Posterior vena cava (tissue), 2 donors: ENCODE results near the gene APCDD1L. TPM values are rescaled to one million over a fixed set of nuclear protein-coding genes. Genes with fewer than 3 reads are reported as not detected.
"Not testable (repeated sequence)": the region's sequence is repeated elsewhere in the genome, so short reads cannot be mapped to it uniquely, and the experiment has no call there.

Experiments
- DNase-seq: peaks from one replicate; pipeline ENCODE4 v3.0.0-alpha.2; 2020; ENCODE audit warnings: low spot score
- intact Hi-C, 2 donors: fragments of 100-400 bp; cut with DNase I; formaldehyde crosslinking; loops; one replicate each; pipeline versions ENCODE4 v1.14.1 to v1.14.2; 2022 to 2023
- total RNA-seq, 2 donors: library from RNA; stranded (reverse); fragmentation: NEBNext Ultra II Directional; extraction: Animal tissue kit (Norgen Biotek cat#: 25700); gene quantifications; one replicate each; pipeline ENCODE4 v1.2.1, GENCODE V29; 2021
- donor health status: DM: yes; HTN: yes; CAD: no.
- donor health status: DM: yes; HTN: yes; CAD: no.

APCDD1L gene
- total RNA-seq, 2 donors from 2014 or later: 0.88 to 1.5 TPM

- intact Hi-C loops: no loop called here
- no peak for DNase-seq
Observed at GRCh38 chr20:58521763-58522162, 6.6 kb upstream of the APCDD1L start.

DNA sequence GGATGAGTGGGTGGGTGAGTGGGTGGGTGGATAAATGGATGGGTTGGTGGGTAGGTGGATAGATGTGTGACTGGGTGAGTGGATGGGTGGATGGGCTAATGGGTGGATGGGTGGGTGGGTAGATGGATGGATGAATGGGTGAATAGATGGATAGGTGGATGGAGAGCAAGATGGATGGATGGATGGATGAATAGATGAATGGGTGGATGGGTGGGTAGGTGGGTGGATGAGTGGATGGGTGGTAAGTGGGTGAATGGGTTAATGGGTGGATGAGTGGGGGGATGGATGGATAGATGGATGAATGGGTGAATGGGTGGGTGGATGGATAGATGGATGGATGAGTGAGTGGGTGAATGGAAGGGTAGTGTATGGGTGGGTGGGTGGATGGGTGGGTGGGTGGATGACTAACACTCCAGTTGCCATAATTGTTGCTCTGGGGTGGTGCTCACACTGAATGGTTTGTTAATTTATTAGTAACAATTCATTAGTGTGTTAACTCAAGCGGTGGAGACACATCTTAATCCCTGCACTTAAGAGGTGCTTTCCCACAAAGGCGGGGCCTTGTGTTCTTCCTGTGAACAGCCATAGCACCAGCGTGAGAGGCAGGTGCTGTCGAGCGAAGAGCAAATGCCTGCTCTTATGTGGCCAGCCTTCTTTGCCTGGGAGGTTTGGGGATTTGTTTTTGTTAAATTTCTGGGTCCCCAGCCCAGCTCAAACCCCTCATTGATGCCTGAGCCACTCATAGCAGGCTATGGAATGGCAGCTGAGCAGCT, 4.9 kb upstream of the APCDD1L start:
- no peak for DNase-seq
- intact Hi-C loops: loop anchor here in 1 of 2 donors (10.0 kb wide), 1 partner anchor 55 kb away; no protein-coding TSS in a partner anchor

- DNase-seq: no peak
- intact Hi-C loops: loop anchor here in 1 of 2 donors (10.0 kb wide), 1 partner anchor 56 kb away; no protein-coding TSS in a partner anchor
Observed at GRCh38 chr20:58518896-58519593, 3.8 kb upstream of the APCDD1L start.

DNA sequence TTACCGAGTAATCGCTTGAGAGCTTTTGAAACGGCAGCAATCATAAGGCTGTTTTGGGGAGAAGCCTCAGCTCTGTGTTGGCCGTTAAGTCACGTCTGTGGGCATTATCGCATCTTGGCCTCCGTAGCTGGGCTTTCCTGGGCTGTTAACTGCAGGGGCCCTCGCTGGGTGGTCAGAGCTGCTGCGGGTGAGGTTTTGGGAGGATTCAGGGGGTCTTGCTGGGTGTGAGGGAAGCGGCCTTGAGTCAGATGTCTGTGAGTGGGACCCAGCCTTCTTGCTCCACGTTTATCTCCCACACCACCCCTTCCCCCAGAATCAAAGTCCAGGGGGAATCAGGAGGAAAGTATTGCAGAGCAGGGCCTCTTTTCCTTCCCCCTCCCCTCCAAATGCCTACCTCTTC, 3.2 kb upstream of the APCDD1L start:
- intact Hi-C loops: loop anchor here in 1 of 2 donors (10.0 kb wide), 1 partner anchor 56 kb away; no protein-coding TSS in a partner anchor
- no peak for DNase-seq

- intact Hi-C loops: loop anchor here in 1 of 2 donors (10.0 kb wide), 1 partner anchor 60 kb away; no protein-coding TSS in a partner anchor
- no peak for DNase-seq
Observed at GRCh38 chr20:58514321-58515232, 622 bp downstream of the APCDD1L start.

DNA sequence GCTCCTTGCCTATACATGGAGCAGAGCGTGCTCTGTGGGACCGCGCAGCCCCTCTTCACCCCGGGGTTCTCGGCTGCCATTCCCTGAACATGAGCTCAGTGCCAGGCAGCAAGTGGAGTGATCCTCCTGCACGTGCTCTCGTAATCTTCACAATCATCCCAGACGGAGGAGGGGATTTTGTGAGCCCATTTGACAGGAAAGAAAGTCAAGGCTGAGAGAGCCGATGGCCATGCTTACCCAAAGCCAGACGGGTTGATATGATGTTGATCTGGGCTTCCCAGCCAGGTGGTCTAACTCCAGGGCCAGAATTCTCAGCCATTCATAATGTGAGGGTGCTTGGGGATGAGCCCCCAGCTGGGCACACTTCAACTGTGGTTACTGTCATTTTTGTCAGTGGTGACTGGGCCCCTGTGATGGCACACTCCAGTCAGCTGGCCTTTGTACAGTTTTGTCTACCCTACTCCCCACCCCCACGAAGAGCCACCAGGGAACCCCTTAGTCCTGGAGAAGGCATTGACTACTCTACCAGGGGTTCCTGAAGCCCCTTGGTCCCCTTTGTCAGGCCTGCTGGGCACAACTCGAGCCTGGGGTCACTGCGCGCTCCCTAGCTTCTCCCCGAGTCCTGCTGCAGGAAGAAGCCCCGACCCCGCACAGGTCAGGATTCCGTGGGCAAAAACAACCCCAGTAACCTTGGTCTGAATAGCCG, 1.5 kb downstream of the APCDD1L start:
- DNase-seq: no peak
- intact Hi-C loops: loop anchor here in 1 of 2 donors (10.0 kb wide), 1 partner anchor 61 kb away; no protein-coding TSS in a partner anchor

DNA sequence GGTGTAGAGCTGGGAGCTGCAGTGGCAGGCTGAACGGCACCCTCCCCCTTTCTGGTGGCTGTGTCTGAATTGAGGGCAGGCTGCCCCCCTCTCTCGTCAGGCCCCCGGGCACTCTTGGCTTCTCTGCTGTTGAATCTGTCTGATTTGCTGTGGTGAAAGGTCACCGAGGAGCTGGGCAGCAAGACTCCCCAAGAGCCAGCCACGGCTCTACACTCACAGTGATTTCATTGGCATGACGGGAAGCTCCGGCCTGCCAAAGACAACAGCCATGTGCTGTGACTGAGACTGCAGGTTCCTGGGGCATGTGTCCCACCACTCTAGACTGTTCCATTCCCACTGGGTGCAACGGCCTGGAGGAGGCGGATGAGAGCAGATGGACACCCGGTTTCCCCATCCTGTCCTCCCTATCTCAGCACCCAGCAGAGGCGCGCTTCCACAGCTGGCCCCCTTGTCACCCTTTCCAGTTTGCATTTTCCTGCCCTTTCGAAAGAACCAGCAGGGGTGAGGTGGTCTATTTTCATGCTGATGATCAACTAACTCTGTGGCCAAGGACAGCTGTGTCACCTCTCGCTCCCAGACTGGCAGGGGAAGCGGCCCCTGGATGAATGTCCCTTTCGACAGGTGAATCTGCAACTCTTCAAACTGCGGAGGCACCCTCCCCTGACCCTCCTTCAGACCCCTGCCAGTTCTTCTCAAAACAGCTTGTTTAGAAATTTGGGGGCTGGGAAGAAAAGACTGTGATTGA, 2.2 kb downstream of the APCDD1L start:
- no peak for DNase-seq
- intact Hi-C loops: loop anchor here in 1 of 2 donors (10.0 kb wide), 1 partner anchor 62 kb away; no protein-coding TSS in a partner anchor

GRCh38 chr20:58511861-58512260, 3.3 kb downstream of the APCDD1L start:
- no peak for DNase-seq
- intact Hi-C loops: loop anchor here in 1 of 2 donors (10.0 kb wide), 1 partner anchor 63 kb away; no protein-coding TSS in a partner anchor

- DNase-seq: no peak
- intact Hi-C loops: loop anchor here in 1 of 2 donors (10.0 kb wide), 1 partner anchor 63 kb away; no protein-coding TSS in a partner anchor
Observed at GRCh38 chr20:58511364-58511763, 3.8 kb downstream of the APCDD1L start.

DNA sequence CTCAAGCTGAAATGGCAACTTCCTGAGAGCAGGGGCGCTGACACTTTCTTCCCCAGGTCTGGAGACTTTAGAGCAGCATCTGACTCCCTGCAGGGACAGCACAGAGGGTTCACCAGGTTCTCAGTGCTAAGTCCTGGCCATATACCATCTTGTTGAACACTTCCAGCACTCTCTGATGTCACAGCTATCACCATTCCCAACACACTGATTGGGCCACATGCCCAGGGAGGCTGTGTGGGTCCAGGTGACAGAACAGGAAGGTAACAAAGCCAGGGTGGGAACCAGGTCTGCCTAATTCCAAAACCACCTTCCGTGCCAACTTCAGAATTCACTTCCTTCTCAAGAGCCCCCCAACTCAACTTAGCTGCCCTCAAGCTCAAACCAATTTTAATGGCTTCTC, 4.3 kb downstream of the APCDD1L start:
- intact Hi-C loops: loop anchor here in 1 of 2 donors (10.0 kb wide), 1 partner anchor 64 kb away; no protein-coding TSS in a partner anchor
- DNase-seq: no peak

GRCh38 chr20:58508762-58509395, 6.3 kb downstream of the APCDD1L start:
- intact Hi-C loops: no loop called here
- DNase-seq: no peak

GRCh38 chr20:58506999-58507398, 8.2 kb downstream of the APCDD1L start:
- intact Hi-C loops: loop anchor here in 1 of 2 donors (1.0 kb wide), 1 partner anchor 27 kb away; no protein-coding TSS in a partner anchor
- not testable (repeated sequence) for DNase-seq

GRCh38 chr20:58504566-58504965, 10.6 kb downstream of the APCDD1L start:
- DNase-seq: no peak
- intact Hi-C loops: no loop called here

GRCh38 chr20:58503668-58504067, 11.5 kb downstream of the APCDD1L start:
- intact Hi-C loops: no loop called here
- no peak for DNase-seq

DNA sequence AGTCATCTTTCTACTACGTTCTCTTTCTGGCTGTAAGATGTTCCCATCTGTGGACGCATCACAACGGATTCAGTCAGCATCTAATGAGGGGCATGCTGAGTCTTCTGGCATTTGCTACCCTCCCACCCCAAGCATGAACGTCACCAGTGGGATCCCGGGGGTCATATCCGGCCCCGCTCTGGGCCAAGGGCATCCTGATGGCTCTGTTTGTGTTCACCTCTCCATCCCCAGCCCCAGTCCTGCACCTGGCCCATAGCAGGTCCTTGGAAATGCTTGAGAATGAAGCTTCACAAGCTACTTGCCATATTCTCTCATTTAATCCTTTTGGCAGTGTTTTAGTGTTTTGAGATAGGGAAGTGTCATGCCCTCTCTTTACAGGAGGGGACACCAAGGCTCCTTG, 14.9 kb downstream of the APCDD1L start:
- intact Hi-C loops: loop anchor here in 1 of 2 donors (1.0 kb wide), 1 partner anchor 31 kb away; no protein-coding TSS in a partner anchor
- peak; percentile 60 for DNase-seq

- peak; percentile 42 for DNase-seq
- intact Hi-C loops: no loop called here
Observed at GRCh38 chr20:58498470-58499068, 16.6 kb downstream of the APCDD1L start.
